B cell (primary cell): ENCODE measurements around the gene C16orf82.

ENCODE experiments used
- CTCF ChIP-seq: fragments of 200-600 bp; IDR thresholded peaks from one replicate; pipeline ENCODE4 v1.8.0; 2022; ENCODE audit warnings: antibody characterized with exemption, mild to moderate bottlenecking
- EZH2 ChIP-seq: IDR thresholded peaks from 2 replicates; pipeline ENCODE4 v1.6.1; 2012; ENCODE audit warnings: borderline replicate concordance, low read depth, mild to moderate bottlenecking, moderate library complexity, low read length; ENCODE audit not compliant: insufficient read depth, poor library complexity, severe bottlenecking

DNA sequence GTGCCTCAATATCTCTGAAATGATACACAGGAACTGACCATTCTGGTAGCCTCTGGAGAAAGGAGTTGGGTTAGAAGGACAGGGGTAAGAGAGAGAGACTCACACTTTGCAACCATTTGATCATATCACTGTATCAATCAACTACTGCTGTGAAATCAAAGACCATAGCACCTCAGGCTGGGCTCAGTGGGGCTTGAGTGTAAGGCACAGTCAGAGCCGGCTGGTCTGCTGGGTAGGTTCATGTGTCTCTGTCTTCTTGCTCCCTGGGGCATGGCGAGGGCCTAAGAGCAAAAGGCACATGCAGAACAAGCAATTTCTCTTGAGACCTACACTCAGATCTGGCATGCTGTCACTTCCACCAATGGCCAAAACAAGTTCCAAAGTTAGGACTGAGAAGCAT, 46.7 kb upstream of the C16orf82 start:
- TF ChIP-seq CTCF = no peak
- TF ChIP-seq EZH2 = no peak
